Suppressor macrophage treated with lipopolysaccharide for 4 hours (primary cell): Measurements from ENCODE around the gene CAPS2.
"Not testable (repeated sequence)": the region's sequence is repeated elsewhere in the genome, so short reads cannot be mapped to it uniquely, and the experiment has no call there.

ENCODE experiments used
- DNase-seq: peaks from one replicate; pipeline ENCODE4 v3.0.0-alpha.2; 2020

The CAPS2 gene

DNA sequence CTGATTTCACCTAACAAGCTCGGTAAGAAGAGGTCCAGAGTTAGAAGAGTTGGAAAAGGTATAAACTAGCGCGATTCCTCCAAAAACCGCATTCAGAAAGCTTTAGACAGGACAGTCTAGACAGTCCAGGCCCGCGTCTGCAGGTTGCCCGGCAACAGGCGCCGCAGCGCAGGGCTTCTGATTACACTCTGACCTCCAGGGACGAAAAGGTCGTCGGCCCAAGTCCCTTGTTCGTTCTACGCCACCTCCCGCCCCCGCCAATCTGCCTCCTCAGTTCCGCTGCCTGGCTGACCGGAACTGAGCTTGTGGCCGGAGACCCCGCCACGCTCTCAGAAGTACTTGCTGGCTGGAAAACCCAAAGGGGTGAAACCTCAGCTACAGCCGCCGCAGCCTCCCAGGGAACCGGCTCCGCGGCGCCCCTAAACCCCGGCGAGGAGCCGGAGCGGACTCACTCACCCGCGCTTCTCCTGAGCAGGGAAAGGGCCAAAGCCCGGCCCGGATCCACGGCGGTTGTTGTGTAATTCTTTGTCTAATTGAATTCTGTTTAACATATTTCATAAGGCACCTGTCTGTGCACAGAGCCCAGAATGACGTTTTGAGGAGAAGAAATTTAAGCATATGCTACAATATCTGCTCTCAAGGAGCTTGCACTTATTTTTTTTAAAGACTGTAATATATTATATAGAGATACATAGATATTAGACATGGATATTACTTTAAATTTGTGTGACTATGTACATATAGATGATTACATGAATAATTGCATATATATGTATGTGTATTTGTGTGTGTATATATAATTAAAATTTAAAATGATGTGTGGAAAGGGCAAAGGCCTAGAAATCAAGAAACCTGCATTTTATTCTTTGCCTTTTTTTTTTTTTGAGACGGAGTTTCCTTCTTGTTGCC, at the start of gene CAPS2:
TSS of gene CAPS2 (minus strand) at position 407 of the 909 bp plus-strand sequence. CDS start 3,826 bp downstream, outside the sequence.
- peak; percentile 80 for DNase-seq

GRCh38 chr12:75378354-75378753, 48.2 kb upstream of the CAPS2 start:
- DNase-seq: no peak

DNA sequence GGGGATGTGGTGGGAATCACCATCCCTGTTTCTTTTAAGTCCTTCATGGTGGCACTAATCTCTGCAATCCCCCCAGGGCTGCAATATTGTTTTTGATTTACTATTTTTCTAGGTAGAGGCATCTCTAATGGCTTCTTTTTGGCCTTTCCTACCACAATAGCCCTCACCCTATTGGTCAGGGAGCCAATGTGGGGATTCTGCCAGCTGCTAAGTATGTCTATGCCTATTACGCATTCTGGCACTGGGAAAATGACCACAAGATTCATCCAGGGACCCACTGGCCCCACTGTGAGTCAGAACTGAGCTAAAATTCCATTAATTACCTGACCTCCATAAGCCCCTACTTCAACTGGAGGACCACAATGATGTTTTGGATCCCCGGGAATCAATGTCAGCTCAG, 44.8 kb upstream of the CAPS2 start:
- no peak for DNase-seq

DNA sequence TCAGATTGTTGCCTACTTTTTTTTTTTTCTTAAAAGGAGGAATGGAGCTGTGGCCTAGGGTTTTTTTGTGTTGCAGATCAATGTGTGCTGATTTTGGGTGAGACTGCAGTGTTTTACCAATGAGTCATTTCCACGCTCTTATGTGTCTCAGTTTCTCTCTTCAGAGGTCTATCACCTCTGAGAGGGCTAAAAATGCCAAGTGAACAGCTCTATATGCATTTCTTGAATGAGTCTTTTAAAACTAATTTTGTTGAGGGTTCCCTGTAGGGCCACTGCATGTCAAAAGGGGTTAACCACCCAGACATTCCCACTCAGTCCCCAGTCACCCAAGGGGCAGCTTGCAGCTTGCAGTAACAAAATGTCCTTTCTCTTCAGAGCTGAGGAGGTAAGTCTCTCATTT, 36.5 kb upstream of the CAPS2 start:
- DNase-seq: no peak

GRCh38 chr12:75364919-75365318, 34.8 kb upstream of the CAPS2 start:
- peak; percentile 37 for DNase-seq

- no peak for DNase-seq
Measured at GRCh38 chr12:75361408-75361807, 31.3 kb upstream of the CAPS2 start.

- no peak for DNase-seq
Measured at GRCh38 chr12:75360920-75361319, 30.8 kb upstream of the CAPS2 start.

DNA sequence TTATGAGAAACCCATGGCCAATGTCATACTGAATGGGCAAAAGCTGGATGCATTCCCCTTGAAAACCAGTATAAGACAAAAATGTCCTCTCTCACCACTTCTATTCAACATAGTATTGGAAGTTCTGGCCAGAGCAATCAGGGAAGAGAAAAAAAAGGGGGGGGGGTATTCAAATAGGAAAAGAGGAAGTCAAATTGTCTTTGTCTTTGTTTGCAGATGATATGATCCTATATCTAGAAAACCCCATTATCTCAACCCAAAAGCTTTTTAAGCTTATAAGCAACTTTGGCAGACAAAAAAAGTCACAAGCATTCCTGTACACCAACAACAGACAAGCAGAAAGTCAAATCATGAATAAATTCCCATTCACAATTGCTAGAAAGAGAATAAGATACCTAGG, 23.9 kb upstream of the CAPS2 start:
- DNase-seq: no peak

DNA sequence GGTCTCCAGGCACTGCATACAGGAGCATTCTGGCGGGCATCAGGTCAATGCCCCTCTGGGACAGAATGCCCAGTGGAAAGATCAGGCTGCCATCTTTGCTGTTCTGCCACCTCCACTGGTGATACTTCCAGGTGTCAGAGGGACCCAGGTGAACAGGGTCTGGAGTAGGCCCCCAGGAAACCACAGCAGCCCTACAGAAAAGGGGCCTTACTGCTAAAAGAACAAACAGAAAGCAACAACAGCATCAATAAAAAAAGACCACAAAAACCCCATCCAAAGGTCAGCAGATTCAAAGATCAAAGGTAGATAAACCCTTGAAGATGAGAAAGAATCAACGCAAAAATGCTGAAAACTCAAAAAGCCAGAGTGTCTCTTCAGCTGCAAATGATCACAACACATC, 20.3 kb upstream of the CAPS2 start:
- DNase-seq: no peak

- DNase-seq: no peak
Measured at GRCh38 chr12:75349946-75350345, 19.8 kb upstream of the CAPS2 start.

DNA sequence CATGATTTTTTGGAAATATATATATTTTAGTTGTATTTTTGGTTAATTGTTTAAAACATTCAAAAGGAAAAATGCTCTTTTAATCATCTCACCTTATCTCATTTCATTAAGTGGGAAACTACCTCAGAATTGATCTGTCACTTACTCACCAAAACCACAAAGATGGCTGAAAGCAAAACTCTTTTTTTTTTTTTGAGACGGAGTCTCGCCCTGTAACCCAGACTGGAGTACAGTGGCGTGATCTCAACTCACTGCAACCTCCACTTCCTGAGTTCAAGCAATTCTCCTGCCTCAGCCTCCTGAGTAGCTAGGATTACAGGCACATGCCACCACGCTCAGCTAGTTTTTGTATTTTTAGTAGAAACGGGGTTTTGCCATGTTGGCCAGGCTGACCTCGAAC, 16.1 kb upstream of the CAPS2 start:
- not testable (repeated sequence) for DNase-seq

GRCh38 chr12:75345531-75345930, 15.4 kb upstream of the CAPS2 start:
- no peak for DNase-seq

DNA sequence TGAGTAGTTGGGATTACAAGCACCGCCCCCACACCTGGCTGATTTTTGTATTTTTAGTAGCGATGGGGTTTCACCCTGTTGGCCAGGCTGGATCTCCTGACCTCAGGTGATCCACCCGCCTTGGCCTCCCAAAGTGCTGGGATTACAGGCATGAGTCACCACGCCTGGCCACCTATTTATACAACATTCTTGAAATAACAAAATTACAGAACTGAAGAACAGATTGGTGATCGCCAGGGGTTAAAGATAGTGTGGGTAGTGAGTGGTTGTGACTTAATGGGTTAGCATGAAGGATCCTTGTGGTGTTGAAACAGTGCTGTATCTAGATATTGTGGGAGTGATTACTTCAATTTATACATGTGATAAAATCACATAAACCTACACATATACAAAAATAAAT, 11.7 kb upstream of the CAPS2 start:
- no peak for DNase-seq

- DNase-seq: no peak
Measured at GRCh38 chr12:75337905-75338304, 7.8 kb upstream of the CAPS2 start.

DNA sequence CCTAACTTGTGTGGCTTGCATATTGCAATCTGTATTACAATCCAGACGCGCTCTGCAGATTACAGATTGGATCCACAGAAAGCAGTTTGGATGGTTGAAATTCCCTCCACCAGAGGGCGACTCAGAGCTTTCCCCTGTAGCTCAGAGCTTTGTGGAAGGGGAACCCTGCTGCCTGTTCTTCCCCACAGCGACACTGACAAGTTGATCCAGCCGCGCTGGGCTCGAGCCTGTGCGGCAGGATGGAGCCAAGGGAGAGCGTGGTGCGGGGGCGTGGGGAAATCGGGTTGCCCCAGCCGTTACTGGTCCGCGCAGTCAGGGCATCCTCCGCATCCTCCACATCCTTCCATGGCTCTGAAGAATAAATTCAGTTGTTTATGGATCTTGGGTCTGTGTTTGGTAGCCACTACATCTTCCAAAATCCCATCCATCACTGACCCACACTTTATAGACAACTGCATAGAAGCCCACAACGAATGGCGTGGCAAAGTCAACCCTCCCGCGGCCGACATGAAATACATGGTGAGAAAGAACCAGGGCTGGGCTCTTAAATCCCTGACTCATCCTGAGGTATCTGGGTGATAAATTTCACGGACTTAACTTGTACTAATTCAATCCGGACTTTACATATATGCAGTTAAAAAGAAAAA, 4.4 kb upstream of the CAPS2 start, which contains the start of gene GLIPR1L1:
TSS of gene GLIPR1L1 (plus strand) at position 287 of the 647 bp plus-strand sequence. CDS start at position 346, 59 bp downstream.
- peak; percentile 90 for DNase-seq

- no peak for DNase-seq
Measured at GRCh38 chr12:75327642-75328041, 2.5 kb downstream of the CAPS2 start.

DNA sequence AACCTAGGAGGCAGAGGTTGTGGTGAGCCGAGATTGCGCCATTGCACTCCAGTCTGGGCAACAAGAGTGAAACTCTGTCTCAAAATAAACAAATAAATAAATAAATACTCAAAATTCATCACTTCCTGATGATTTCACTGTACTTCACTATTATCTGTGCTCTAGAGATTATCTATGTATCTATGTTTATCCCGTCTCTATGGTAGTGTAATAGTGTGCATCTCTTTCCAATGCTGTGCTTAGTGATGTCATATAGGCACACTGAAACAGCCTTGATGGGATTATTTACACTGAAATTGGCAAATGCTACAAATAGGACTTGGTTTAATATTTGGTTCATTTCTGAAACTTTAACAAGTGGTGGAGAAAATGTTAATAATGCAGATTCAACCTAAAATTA, 6.5 kb downstream of the CAPS2 start:
- no peak for DNase-seq

- DNase-seq: no peak
Measured at GRCh38 chr12:75322464-75322863, 7.7 kb downstream of the CAPS2 start.

GRCh38 chr12:75317784-75318183, 12.3 kb downstream of the CAPS2 start:
- no peak for DNase-seq

DNA sequence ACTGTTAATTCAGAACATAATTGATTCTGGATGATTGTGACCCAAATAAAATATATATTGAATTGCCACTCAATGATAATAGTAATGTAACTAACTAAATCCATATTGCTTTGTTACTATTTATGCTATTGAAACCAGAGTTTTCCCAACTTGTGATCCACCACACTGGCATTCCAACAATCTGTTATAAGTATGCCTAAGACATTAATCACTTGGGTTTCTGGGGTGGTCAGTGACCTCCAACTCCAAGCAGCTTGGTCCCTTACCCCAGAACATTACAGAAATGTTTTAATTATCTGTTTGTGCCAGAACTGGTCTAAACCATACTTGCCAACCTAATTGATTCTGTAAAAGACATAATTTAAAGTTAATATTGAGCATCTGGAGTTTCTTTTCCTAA, 14.6 kb downstream of the CAPS2 start:
- DNase-seq: no peak

DNA sequence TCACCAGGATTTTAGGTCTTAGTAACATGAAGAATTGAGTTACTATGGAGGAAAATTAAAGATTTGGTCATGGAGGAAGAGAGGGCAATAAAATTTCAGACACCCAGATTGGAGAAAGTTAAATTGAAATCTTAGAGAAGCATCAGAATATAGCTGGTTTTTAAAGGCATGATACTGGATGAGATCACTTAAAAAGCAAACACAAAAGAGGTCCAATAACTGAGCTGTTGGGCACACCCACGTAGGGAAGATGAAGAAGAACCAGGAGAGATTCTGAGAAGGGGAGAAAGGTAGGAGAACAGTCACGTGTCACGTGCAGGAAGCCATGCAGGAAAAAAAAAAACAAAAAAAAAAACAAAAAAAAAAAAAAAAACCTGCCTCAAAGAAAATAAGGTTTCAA, 18.8 kb downstream of the CAPS2 start:
- no peak for DNase-seq

DNA sequence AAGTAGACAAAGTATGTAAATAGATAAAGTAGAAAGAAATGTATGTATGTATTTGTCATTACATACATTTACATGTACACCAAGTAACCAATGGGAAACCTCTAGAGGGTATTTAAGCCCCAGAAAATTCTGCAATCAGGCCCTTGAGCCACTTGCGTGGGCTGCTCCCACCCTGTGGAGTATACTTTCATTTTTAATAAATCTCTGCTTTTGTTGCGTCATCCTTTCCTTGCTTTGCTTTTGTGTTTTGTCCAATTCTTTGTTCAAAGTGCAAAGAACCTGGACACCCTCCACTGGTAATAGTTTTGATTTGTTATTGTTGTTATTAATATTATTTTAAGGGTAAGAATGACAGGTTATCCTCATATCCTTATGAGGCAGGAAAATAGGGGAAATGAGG, 21.8 kb downstream of the CAPS2 start:
- no peak for DNase-seq

DNA sequence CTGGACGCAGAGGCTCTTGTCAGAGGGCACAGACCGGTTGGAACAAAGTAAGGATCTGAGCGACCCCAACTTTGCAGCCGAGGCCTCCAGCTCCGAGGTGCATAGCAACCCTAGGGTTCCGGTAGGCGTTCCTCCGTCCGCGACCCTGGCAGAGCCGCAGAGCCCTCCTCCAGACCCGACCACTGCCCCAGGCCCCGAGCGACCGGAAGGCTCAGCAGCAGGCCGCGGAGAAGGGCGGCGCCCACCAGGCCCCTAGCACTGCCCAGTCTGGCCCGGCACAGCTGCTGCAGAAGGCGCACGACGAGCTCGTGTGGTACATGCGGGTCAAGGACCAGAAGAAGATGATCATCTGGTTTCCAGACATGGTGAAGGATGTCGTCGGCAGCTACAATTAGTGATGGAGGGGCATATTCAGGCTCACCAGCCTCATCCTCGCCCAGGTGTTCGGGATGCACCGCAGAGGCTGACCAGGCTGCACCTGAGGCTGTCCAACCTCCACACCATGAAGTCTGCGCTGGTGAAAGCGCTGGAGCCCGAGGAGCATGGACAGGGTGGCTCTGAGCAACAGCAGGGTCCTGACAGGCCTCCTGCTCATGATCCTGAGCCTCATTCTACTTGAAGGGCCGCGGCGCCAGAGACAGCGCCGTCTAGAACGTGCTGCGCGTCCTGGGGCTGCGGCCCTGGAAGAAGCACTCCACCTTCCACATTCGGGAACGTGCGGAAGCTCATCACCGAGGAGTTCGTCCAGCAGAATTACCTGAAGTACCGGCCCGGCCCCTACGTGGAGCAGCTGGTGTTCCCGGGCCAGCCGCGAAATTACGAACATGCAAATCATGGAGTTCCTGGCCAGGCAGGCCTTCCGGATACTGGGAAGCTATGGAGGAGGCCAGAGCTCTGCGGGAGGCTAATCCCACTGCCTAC, 24.5 kb downstream of the CAPS2 start:
- no peak for DNase-seq
